Right lobe of liver (tissue), 4 donors: ENCODE results near the gene HPN.
"Not testable (repeated sequence)": the region's sequence is repeated elsewhere in the genome, so short reads cannot be mapped to it uniquely, and the experiment has no call there.

ENCODE experiments used
- POLR2A ChIP-seq: fragments of 450-650 bp; IDR thresholded peaks from one replicate; pipeline ENCODE4 v1.6.1; 2017; ENCODE audit warnings: antibody characterized with exemption, mild to moderate bottlenecking
- TF ChIP-seq, protein P1 (sequence below), 4 donors: fragments of 200-600 bp in 3 of 4; fragments of 450-650 bp in 1 of 4; IDR thresholded peaks; one replicate each; pipeline versions ENCODE4 v1.5.1 to v1.8.0; 2016 to 2022; ENCODE audit warnings: antibody characterized with exemption in 4 of 4, mild to moderate bottlenecking in 2 of 4
- donor health status: DM: no; HTN: no; CAD: no.
- donor health status: DM: no; HTN: no; CAD: no.
- donor health status: DM: no; HTN: yes; CAD: no.

GRCh38 chr19:34998224-34998623 is 43.3 kb upstream of the HPN start:
- TF ChIP-seq, protein P1, sequence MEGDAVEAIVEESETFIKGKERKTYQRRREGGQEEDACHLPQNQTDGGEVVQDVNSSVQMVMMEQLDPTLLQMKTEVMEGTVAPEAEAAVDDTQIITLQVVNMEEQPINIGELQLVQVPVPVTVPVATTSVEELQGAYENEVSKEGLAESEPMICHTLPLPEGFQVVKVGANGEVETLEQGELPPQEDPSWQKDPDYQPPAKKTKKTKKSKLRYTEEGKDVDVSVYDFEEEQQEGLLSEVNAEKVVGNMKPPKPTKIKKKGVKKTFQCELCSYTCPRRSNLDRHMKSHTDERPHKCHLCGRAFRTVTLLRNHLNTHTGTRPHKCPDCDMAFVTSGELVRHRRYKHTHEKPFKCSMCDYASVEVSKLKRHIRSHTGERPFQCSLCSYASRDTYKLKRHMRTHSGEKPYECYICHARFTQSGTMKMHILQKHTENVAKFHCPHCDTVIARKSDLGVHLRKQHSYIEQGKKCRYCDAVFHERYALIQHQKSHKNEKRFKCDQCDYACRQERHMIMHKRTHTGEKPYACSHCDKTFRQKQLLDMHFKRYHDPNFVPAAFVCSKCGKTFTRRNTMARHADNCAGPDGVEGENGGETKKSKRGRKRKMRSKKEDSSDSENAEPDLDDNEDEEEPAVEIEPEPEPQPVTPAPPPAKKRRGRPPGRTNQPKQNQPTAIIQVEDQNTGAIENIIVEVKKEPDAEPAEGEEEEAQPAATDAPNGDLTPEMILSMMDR (IDR thresholded peaks at IDR 0.05) = not testable (repeated sequence)
- not testable (repeated sequence) for TF ChIP-seq POLR2A
